Activated gamma-delta T cell (primary cell): Measurements from ENCODE around the gene IER3.
"Not testable (repeated sequence)": the region's sequence is repeated elsewhere in the genome, so short reads cannot be mapped to it uniquely, and the experiment has no call there.

Experiments used
- DNase-seq: peaks from one replicate; lab custom pipeline; 2025; lab: John Stamatoyannopoulos, UW

Gene IER3

DNA sequence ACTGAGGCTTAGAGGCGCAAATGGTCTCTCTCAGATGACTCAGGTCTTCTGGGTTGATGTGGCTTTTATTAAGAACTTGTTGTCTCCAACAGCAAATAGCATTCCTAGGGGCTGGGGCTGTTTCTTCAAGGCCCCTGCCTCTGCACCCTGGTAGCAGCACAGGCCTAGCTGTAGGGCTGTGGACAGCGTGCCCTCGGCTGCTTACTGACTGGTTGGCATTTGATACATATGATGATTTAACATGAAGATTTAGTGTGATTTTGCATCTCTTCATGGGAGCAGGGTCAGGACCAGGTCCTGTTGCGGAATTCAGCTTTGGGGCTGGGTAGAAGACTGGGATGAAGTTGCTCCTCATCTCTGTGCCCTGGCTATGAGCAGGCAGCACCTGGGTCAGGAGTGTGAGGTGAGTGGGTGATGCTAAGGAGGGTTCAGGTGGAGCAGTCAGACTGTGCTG lies 24.3 kb upstream of the IER3 start:
- no peak for DNase-seq

DNA sequence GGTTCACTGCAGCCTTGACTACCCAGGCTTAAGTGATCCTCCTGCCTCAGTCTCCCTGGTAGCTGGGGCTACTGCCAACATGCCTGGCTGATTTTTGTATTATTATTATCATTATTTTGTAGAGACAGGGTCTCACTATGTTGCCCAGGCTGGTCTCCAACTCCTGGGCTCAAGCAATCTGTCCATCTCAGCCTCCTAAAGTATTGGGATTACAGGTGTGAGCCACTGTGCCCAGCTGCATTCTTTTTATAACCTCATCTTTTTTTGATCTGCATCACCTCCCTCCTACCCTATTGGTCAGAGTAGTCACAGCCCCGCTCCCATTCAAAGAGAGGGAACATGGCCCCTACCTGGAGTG lies 23.6 kb upstream of the IER3 start:
- DNase-seq, result no peak

DNA sequence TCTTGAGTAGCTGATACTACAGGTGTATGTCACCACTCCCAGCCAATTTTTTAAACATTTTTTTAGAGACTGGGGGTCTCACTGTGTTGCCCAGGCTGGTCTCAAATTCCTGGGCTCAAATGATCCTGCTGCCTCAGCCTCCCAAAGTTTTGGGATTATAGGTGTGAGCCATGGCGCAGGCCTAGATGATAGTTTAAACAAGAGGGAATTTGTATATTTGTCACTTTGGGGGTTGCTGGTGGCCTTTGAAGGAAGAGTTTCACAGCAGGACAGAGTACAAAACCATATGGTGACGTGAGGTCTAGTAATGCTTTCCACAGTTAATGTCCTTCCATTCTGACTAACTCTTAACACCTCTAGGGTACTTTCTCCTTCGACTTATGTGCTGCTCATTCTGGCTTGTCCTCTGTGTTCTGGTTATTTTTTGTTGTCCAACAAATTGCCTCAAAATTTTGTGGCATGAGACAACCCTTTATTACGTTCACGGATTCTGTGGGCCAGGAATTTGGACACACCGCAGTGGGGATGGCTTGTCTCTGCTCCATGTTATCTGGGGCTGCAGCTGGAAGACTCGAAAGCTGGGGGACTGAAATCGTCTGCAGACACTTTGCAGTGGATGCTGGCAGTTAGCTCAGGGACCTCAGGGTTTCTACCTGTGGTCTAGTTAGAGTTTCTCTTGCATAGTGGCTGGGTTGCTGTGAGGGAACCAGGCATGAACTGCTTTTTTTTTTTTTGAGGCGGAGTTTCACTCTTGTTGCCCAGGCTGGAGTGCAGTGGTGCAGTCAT lies 23.0 kb upstream of the IER3 start:
- DNase-seq, result no peak

DNA sequence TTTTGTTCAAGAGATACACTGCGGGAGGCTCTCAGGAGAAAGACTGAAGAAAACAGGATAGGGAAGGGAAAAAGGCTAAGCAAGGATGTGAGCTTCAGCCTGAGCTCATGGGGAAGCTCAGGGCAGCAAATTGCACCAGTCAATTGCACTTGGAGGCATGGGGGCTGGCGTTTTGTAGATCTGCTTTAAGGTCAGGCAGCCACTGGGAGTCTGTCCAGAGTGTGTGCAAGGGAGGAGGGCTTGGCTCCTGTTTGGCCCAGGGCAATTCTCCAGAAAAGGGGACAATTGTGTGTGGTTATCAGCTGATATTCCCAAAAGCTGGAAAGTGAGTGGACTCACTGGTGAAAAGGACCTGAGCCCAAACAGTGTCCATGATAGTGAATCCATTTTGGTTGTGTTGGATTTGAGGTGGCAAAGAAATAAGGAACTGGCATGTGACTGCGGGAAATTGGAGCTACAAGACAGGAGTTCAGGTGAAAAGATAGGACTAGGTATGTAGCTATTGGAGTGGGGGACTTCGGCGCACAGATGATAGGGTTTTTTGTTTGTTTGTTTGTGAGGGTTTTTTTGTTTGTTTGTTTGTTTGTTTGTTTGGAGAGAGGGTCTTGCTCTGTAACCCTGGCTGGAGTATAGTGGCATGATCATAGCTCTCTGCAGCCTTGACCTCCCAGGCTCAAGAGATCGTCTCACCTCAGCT lies 22.3 kb upstream of the IER3 start:
- no peak for DNase-seq

DNA sequence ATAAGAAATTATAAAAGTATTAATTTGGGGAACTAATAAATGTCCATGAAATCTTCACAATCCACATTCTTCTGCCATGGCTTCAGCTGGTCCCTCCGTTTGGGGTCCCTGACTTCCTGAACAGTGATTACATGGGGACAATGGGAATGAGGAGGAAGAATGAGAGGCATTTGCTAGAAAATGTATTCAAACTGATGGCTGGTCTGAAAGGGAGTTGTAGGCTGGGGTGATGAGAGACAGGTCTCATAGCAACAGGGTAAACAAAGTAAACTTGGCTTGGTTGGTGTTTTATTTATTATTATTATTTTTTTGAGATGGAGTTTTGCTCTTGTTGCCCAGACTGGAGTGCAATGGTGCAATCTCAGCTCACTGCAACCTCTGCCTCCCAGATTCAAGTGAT lies 21.1 kb upstream of the IER3 start:
- DNase-seq, result not testable (repeated sequence)

DNA sequence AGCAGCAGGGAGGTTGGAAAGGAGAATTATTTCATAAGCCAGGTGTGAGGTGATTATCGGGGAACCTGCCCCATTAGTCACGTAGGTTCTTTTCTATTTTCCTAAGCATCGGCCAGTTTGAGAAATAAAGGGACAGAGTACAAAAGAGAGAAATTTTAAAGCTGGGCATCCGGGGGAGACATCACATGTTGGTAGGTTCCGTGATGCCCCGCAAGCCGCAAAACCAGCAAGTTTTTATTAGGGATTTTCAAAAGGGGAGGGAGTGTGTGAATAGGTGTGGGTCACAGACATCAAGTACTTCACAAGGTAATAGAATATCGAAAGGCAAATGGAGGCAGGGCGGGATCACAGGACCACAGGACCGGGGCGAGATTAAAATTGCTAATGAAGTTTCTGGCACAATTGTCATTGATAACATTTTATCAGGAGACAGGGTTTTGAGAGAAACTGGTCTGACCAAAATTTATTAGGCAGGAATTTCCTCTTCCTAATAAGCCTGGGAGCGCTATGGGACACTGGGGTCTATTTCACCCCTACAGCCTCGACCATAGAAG lies 20.2 kb upstream of the IER3 start:
- DNase-seq, result not testable (repeated sequence)

DNA sequence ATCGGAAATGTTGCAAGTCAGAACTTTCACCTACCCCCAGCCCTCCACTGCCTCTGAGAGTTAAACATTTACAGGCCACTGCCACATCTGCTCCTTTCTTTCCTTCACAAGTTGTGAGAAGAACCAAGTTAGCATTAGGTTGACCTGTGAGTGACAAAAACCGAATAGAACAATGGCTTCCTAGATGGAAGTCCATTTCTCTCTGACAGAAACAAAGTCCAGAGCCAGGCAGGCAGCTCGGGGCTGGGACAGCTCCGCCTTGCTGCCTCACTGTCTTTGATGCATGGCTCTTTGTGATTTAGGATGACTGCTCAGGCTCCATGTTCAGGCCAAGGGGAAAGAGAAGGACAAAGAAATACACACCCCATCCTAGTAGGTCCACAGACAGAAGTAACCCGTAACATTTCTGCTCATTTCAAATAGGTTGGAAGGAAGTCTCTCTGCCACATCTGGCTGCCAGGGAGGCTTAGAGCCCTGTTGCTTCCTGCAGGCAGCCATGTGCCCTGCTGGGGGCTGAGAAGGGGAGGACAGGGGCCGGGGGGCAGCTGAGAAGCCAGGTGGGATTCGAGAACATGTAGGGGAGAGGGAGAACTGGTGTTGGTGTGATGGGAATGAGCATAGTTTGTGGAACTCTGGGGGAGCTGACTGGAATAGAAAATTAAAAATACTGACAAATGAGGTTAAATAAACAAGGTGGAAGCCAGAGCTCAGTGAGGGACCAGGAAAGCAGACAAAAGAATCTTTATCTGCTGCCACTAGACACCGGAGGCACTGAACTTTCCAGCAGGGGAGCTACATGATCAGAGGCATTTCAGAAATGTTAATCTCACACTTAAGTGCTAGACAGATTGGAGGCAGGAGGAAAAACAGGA lies 19.5 kb upstream of the IER3 start:
- no peak for DNase-seq

DNA sequence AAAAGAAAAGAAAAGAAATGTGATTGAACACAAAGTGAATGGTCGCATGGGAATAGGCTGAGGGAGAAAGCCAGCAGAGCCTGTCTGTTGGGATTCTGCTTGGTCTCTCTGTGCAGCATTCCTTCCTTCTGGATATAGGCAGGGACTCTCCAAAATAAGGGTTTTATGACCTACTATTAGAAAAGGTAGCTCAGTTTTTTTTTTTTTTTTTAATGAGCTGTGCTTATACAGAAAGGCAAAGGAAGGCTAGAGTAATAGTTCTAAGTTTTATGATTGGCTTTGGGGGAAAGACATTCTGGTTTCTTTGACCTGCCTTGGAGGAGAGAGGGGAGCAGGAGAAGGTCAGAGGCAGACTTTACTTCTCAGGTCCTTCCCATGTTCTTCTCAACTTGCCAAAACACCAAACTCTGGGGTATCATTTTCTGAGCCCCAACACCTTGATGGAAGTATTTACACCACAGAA lies 18.8 kb upstream of the IER3 start:
- DNase-seq, result no peak

DNA sequence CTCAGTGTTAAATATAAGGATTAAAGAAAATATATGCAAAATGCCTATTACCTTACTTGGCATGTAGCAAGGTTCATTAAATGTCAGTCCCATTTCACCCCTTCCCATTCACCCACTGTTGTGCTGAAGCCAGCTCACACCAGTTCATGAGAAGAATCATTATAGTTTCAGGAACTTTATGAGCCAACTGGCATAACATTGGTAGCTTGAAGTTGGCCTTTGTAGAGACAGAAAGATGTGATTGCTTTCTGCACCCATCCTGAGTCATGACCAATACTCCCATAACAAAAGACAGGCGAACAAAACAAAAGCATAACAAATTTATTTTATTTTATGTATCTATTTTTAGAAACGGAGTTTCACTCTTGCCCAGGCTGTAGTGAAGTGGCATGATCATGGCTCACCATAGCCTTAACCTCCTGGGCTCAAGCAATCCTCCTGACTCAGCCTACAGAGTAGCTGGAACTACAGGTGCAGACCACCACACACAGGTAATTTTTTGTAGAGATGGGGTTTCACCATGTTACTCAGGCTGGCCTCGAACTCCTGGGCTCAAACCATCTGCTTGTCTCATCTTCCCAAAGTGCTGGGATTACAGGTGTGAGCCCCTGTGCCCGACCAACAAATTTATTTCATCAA lies 17.6 kb upstream of the IER3 start:
- DNase-seq, result no peak

DNA sequence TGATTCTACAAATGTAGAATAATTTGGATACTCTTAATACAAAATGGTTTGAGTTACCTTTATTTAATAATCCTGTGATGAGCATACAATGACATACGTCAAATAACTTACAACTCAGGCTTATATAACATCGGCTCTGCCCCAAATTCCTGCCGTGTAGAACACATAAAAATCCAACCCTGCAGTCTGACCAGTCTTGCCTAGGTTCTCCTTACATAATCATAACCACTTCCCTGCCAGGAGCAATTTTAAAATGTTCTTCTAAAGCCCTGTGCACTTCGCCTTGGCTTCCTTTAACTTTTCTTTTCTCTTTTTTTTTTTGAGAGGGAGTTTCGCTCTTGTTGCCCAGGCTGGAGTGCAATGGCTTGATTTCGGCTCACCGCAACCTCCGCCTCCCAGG lies 16.2 kb upstream of the IER3 start:
- DNase-seq, result no peak

DNA sequence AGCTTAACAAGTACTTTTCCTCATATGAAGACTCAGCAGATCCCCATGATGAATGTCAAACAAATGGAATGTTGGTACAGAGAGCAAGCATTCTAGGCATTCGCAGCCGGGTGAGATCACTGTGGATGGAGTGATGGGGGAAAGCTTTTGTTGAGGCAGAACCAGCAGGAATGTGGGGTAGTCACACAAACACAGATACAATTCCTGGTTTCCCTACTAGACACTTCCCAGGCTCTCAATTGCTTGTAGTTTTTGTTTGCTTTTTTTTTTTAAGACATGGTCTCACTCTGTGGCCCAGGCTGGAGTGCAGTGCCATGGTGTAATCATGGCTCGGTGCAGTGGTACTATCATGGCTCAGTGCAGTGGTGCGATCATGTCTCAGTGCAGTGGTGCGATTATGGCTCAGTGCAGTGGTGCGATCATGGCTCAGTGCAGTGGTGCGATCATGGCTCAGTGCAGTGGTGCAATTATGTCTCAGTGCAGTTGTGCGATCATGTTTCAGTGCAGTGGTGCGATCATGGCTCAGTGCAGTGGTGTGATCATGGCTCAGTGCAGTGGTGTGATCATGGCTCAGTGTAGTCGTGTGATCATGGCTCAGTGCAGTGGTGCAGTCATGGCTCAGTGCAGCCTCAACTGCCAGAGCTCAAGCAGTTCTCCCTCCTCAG lies 15.4 kb upstream of the IER3 start:
- DNase-seq, result no peak

DNA sequence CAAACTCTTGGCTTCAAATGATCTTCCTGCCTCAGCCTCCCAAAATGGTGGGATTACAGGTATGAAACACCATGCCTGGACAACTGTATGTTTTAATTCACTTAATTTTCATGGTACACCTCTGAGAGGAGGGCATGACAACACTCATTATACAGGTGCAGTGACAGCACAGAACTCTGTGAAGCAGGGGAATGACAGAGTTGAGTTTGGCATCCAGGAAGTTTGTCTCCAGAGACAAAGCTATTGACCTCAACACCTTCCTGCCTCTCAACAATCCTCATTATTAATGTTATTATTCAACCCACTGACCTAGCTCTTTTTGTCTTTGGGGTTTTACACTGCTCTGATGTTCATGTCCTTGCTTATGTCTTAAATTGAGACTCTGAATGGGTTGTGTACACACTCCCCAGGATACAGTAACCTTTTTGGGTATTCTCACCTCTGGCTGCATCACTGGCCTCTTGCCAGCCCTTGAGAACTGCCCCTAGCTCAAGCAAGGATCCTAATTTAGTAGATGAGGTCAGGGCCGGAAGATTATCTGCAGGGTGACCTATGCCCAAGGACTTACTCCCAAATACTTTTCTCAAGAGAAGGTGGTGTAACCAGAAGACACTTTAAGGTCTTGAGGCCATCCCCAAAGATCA lies 13.0 kb upstream of the IER3 start:
- no peak for DNase-seq

DNA sequence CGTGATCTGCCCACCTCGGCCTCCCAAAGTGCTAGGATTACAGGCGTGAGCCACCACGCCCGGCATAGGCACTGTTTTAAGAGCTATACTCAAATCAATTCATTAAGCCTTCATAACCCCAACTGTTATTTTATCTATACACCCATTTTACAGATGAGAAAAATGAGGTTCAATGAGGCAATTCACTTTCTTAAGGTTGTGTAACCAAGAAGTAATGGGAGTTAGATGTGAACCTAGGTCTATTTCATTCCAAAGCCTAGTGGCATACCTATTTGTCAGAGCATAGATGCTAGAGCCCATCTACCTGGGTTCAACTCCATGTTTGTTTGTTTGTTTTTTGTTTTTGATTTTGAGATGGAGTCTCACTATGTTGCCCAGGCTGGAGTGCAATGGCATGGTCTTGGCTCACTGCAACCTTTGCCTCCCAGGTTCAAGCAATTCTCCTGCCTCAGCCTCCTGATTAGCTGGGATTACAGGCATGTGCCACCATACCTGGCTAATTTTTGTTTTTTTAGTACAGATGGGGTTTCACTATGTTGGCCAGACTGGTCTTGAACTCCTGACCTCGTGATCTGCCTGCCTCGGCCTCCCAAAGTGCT lies 12.2 kb upstream of the IER3 start:
- not testable (repeated sequence) for DNase-seq

DNA sequence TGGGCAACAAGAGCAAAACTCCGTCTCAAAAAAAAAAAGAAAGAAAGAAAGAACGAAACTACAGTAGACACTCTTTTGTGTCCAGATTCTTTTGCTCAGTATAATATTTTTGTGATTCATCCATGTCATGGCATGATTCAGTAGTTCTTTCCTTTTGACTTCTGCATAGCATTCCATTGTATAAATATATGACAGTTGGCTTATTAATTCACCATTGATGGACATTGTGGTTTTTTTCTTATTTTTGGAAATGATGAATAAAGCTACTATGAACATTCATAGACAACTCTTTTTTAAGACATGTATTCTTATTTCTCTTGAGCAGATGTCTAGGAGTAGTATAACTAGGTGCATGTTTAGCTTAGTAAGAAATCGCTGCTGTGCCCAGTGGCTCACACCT lies 10.3 kb upstream of the IER3 start:
- DNase-seq, result no peak

DNA sequence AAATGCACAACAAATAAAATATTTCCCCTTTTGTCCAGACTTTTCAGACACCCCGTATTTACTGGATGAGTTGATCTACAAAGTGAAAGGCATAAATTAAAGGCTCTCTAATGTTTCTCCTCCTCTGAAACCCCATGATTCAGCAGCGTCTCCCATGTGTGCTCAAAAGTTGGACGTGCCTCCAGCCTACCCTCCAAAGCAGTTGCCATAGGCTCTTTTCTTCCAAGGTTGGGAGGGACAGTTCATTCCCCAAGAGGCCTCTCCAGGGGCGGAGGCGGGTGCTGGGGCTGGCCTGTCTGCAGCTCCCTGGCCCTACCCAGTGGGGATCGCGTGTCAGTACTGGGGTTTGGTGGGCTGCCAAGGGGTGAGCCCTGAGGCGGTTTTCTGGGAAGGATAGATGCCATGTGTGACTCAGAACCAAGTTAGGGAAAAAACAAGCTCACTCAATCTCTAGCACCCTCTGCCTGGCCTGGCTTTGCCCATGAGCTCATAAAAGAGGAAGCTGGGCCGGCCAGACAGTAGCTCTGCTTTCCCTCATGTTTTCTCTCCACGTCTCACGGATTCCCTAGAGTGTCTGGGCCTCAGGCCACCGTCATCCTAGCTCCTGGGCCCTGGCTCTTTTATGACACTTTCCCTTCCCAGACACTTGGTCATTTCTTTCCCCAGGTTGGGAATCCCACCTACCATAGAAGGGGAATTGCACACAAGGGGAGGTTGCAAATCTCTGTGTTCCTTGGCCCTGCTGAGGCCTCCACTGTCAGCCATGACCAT lies 8.0 kb upstream of the IER3 start:
- DNase-seq, result no peak

DNA sequence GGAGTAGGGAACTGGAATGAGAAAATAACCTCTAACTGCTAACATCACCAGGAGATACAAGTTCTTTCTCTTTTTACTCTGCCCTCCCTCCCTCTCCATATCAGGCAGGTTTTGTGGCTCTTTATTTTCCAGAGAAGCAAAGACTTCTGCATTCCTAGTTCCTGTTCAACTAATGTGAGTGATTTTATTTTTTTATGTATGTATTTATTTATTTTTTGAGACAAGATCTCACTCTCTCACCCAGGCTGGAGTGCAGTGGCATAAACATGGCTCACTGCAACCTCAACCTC lies 6.0 kb upstream of the IER3 start:
- DNase-seq, result no peak

DNA sequence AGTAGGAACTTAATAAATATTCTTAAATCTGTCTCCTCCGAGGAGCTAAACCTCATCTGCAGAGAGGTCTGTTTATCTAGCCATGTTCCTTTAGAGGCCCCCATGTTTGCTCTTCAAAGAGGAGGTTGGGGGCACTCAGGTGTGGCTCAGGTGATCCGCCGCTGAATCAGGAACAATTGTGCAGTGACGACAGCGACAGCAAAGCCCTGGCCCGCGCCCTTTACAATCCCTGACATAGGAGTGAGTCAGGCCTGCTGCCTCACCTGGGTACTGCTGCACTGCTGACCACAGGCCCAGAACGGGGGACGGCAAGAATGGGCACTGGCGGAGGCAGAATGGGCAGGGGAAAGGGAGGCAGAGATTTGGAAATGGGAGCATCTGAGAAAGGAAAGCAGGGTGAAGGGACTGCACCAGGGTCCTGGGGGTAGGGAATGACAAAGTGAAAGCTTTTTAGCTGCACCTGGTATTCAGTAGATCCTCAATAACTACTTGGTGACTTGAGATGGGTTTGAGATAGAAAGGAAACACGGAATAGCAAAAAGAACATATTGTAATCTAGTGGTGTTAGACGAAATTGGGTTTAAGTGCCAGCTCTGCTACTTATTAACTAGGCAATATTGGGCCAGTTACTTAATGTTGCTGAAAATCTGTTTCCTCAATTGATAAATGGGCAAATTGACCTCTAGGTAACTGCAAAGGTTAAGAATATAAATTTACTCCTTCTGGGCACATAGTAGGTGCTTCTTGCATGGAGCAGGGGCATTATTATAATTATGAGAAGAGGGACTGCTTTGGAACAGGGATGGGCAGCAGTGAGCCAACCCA lies 5.4 kb upstream of the IER3 start:
- DNase-seq, result no peak

DNA sequence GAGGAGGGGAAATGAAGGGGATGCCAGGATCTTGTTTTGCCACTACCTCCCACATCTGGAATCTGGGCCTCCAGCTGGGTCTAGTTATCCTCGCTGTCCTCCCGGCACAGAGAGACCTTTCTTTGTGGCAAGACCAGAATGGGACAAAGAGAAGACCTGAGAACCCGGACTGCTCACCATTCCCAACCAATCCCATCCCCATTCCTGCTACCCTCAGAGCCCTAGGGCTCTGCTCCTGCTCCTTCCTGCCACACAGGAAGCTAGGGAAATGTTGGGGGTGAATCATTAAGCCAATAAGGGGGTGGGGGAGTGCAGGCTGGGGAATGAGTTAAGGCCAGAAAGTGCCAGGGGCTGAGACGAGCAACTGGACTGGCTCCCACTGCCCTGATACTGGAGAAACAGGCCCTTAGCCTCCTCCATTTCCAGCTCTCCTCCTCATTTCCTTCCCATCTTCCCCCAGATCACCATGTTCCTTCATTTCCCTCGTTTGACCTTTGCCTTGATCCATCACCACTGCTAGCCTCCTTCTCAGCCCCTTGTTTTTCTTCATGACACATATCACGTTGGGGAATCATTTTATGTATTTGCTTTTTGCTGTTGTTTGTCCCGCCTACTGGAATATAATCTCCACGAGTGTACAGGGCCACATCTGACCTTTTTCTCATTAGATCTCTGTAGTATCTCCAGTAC lies 4.6 kb upstream of the IER3 start:
- DNase-seq, result no peak
